Erythroblast (primary cell): ENCODE data around the gene DPP10.

ENCODE experiments used
- GATA1 ChIP-seq: IDR thresholded peaks from 2 replicates; pipeline ENCODE4 v1.6.1; 2011; ENCODE audit warnings: low read depth, mild to moderate bottlenecking, control low read depth, low read length, moderate library complexity
- POLR2A ChIP-seq: IDR thresholded peaks from 2 replicates; pipeline ENCODE4 v1.6.1; 2011; ENCODE audit warnings: mild to moderate bottlenecking, low read length

DNA sequence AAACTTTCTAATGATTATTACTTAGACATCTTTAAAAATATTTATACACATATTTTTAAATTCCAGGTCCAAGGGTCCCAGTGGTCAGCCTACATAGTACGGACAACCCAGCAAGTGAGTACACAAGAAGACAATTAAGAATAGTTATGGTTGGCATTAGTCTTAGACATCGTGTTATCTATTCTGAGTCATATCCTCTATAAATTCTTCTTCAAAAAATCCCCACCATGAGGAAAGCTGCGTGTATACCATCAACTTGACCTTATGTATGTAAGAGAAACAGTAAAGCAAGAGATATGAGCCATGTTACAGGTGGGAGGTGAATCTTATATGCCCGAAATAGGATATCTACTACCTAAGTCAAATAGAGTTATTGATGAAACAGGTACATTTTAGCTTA lies 1339.8 kb downstream of the DPP10 start:
- no peak for TF ChIP-seq POLR2A
- no peak for TF ChIP-seq GATA1
